ENCODE results near the gene DMD.

DNA sequence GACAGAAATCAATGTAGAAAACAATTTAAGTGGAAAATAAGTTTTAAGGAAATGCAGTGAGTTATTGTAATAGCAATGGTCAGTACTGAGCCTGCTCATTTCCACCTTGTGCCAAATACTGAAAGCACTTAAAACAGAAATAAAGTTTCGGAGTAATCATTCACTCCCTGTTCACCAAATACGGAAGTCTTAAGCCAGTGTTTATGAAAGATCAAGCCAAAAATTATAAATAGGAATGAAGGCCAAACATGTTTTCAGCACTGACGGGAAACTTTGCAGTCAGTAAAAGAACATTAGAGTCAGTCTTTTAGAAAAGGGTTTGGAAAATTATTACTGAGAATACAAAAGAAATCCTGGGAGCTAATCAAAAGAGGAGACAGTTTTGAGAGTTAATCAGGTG lies 178.6 kb downstream of the DMD start:
- TF ChIP-seq, protein P1, sequence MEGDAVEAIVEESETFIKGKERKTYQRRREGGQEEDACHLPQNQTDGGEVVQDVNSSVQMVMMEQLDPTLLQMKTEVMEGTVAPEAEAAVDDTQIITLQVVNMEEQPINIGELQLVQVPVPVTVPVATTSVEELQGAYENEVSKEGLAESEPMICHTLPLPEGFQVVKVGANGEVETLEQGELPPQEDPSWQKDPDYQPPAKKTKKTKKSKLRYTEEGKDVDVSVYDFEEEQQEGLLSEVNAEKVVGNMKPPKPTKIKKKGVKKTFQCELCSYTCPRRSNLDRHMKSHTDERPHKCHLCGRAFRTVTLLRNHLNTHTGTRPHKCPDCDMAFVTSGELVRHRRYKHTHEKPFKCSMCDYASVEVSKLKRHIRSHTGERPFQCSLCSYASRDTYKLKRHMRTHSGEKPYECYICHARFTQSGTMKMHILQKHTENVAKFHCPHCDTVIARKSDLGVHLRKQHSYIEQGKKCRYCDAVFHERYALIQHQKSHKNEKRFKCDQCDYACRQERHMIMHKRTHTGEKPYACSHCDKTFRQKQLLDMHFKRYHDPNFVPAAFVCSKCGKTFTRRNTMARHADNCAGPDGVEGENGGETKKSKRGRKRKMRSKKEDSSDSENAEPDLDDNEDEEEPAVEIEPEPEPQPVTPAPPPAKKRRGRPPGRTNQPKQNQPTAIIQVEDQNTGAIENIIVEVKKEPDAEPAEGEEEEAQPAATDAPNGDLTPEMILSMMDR (IDR thresholded peaks at IDR 0.05; ENCODE audit: borderline replicate concordance, extremely low read depth, low read length, poor library complexity, severe bottlenecking): no peak
- no peak for TF ChIP-seq EZH2 (IDR thresholded peaks at IDR 0.05; ENCODE audit: borderline replicate concordance, low read depth, low read length, severe bottlenecking)

All from DND-41 (cell line).